ENCODE data around the gene PTPRCAP. TPM values are rescaled to one million over a fixed set of nuclear protein-coding genes. Genes with fewer than 3 reads are reported as not detected.
A peak's percentile ranks its signal among the peaks of the same experiment; 100 is the strongest.

Gene PTPRCAP
- total and polyA plus RNA-seq, 10 of the 15 experiments (the other 5 are each of a cell fraction or from before 2014, with no cell fraction given): 4.7 to 266 (median 125) TPM

- peak; percentile 71; the same call in 1 of the 2 replicates for TF ChIP-seq MLLT1 (IDR thresholded peaks at IDR 0.05)
- TF ChIP-seq KLF5 (IDR thresholded peaks at IDR 0.05; ENCODE audit: partially characterized antibody): no peak
- no peak for TF ChIP-seq ZBTB40 (IDR thresholded peaks at IDR 0.05; ENCODE audit: borderline replicate concordance)
- TF ChIP-seq CHD2 (IDR thresholded peaks at IDR 0.05; ENCODE audit: borderline replicate concordance, low read depth, low read length): peak; percentile 65
- peak; percentile 82 for TF ChIP-seq RAD51 (IDR thresholded peaks at IDR 0.05)
- TF ChIP-seq TARDBP (IDR thresholded peaks at IDR 0.05; ENCODE audit: borderline replicate concordance): 0 out of 2 replicates have a peak, but pooled peaks have one; percentile 86
- peak; percentile 86; the same call in 1 of the 2 replicates for TF ChIP-seq RCOR1 (conservative IDR thresholded peaks at IDR 0.05; ENCODE audit: low read depth, low read length)
- peak; percentile 97 to 98 for TF ChIP-seq IKZF2 (IDR thresholded peaks at IDR 0.05)
- TF ChIP-seq NKRF (conservative IDR thresholded peaks at IDR 0.05): peak; percentile 60; the same call in 1 of the 2 replicates
- TF ChIP-seq ZBTB33 (IDR thresholded peaks at IDR 0.05): 0 out of 2 replicates have a peak, but pooled peaks have one; percentile 55
- TF ChIP-seq CUX1 (IDR thresholded peaks at IDR 0.05; ENCODE audit: insufficient replicate concordance, low read depth, low read length): peak; percentile 94
- TF ChIP-seq SMAD1 (IDR thresholded peaks at IDR 0.05; ENCODE audit: low read depth, partially characterized antibody): peak; percentile 18
- peak; percentile 96 for TF ChIP-seq CBFB (IDR thresholded peaks at IDR 0.05; ENCODE audit: low read depth)
These were observed 49.2 kb upstream of the PTPRCAP start (continued) for GRCh38 chr11:67486481-67487195.

Measured in GM12878 (cell line).